Measurements from ENCODE around the gene WNT5A.

The WNT5A gene

GRCh38 chr3:55480911-55481743 lies 6.0 kb downstream of the WNT5A start:
- peak; percentile 32 for DNase-seq

GRCh38 chr3:55477306-55478303 lies 9.5 kb downstream of the WNT5A start:
- DNase-seq, result peak; percentile 38

- DNase-seq, result no peak
Observed at GRCh38 chr3:55476515-55476914, 10.6 kb downstream of the WNT5A start.

- no peak for DNase-seq
Observed at GRCh38 chr3:55474213-55474632, 12.9 kb downstream of the WNT5A start.

- DNase-seq, result no peak
Observed at GRCh38 chr3:55473788-55474187, 13.3 kb downstream of the WNT5A start.

GRCh38 chr3:55471522-55472280 lies 15.4 kb downstream of the WNT5A start:
- no peak for DNase-seq

GRCh38 chr3:55471084-55471483 lies 16.0 kb downstream of the WNT5A start:
- no peak for DNase-seq

- no peak for DNase-seq
Observed at GRCh38 chr3:55469957-55470526, 17.1 kb downstream of the WNT5A start.

- DNase-seq, result no peak
Observed at GRCh38 chr3:55468251-55468650, 18.9 kb downstream of the WNT5A start.

- no peak for DNase-seq
Observed at GRCh38 chr3:55467099-55467498, 20.0 kb downstream of the WNT5A start.

GRCh38 chr3:55466526-55466925 lies 20.6 kb downstream of the WNT5A start:
- no peak for DNase-seq

- no peak for DNase-seq
Observed at GRCh38 chr3:55461896-55462295, 25.2 kb downstream of the WNT5A start.

GRCh38 chr3:55459838-55460237 lies 27.3 kb downstream of the WNT5A start:
- no peak for DNase-seq

GRCh38 chr3:55458181-55458790 lies 28.8 kb downstream of the WNT5A start:
- DNase-seq, result no peak

- DNase-seq, result no peak
Observed at GRCh38 chr3:55455915-55456314, 31.2 kb downstream of the WNT5A start.

- no peak for DNase-seq
Observed at GRCh38 chr3:55454611-55455010, 32.5 kb downstream of the WNT5A start.

GRCh38 chr3:55453886-55454496 lies 33.1 kb downstream of the WNT5A start:
- DNase-seq, result no peak

GRCh38 chr3:55452886-55453285 lies 34.2 kb downstream of the WNT5A start:
- no peak for DNase-seq

GRCh38 chr3:55449527-55449926 lies 37.6 kb downstream of the WNT5A start:
- peak; percentile 16 for DNase-seq

- DNase-seq, result no peak
Observed at GRCh38 chr3:55446850-55447249, 40.3 kb downstream of the WNT5A start.

GRCh38 chr3:55445551-55445950 lies 41.6 kb downstream of the WNT5A start:
- DNase-seq, result peak; percentile 43

- no peak for DNase-seq
Observed at GRCh38 chr3:55443346-55443745, 43.8 kb downstream of the WNT5A start.
